HG02870 (cell line): ENCODE measurements around the gene CDK2.

Source experiments
- ATAC-seq: cut with Tn5 transposase; IDR thresholded peaks from one replicate; pipeline ENCODE4 v1.9.1; 2021; ENCODE audit warnings: mild to moderate bottlenecking, moderate library complexity; ENCODE audit not compliant: unreplicated experiment

The CDK2 gene

GRCh38 chr12:56007564-56008559 lies 41.2 kb downstream of the CDK2 start:
- ATAC-seq, result no peak

- ATAC-seq, result no peak
Observed at GRCh38 chr12:56010111-56010570, 43.5 kb downstream of the CDK2 start.

- no peak for ATAC-seq
Observed at GRCh38 chr12:56011509-56012090, 45.0 kb downstream of the CDK2 start.

- ATAC-seq, result no peak
Observed at GRCh38 chr12:56013482-56013881, 46.9 kb downstream of the CDK2 start.

- ATAC-seq, result no peak
Observed at GRCh38 chr12:56014205-56014604, 47.6 kb downstream of the CDK2 start.

GRCh38 chr12:56017181-56017580 lies 50.6 kb downstream of the CDK2 start:
- no peak for ATAC-seq

- ATAC-seq, result no peak
Observed at GRCh38 chr12:56018356-56018755, 51.7 kb downstream of the CDK2 start.

GRCh38 chr12:56020423-56021184 lies 54.0 kb downstream of the CDK2 start, which contains the start of gene IKZF4:
Gene IKZF4 (plus strand): TSS chr12:56021043. CDS start chr12:56021494, 451 bp downstream.
- ATAC-seq, result no peak

- no peak for ATAC-seq
Observed at GRCh38 chr12:56021889-56022497, 55.4 kb downstream of the CDK2 start.
